ELR (cell line): ENCODE data around the gene SAXO1.
"Not testable (repeated sequence)": the region's sequence is repeated elsewhere in the genome, so short reads cannot be mapped to it uniquely, and the experiment has no call there.

Experiments used
- DNase-seq: peaks from one replicate; pipeline ENCODE4 v3.0.0-alpha.2; 2015; ENCODE audit warnings: low read depth

The SAXO1 gene

DNA sequence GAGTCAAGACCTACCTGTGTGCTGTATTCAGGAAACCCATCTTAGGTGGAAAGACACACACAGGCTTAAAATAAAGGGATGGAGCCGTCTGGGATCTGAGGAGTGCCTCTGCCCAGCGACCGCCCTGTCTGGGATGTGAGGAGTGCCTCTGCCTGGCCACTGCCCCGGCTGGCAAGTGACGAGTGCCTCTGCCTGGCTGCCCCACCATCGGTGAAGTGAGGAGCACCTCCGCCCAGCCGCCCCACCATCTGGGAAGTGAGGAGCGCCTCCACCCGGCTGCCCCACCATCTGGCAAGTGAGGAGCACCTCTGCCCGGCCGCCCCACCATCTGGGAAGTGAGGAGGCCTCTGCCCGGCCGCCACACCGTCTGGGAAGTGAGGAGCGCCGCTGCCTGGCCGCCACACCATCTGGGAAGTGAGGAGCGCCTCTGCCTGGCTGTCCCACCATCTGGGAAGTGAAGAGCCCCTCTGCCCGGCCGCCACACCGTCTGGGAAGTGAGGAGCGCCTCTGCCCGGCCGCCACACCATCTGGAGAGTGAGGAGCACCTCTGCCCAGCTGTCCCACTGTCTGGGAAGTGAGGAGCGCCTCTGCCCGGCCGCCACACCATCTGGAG lies 33.7 kb downstream of the SAXO1 start:
- DNase-seq: no peak

GRCh38 chr9:18997151-18997550 lies 35.9 kb downstream of the SAXO1 start:
- no peak for DNase-seq

DNA sequence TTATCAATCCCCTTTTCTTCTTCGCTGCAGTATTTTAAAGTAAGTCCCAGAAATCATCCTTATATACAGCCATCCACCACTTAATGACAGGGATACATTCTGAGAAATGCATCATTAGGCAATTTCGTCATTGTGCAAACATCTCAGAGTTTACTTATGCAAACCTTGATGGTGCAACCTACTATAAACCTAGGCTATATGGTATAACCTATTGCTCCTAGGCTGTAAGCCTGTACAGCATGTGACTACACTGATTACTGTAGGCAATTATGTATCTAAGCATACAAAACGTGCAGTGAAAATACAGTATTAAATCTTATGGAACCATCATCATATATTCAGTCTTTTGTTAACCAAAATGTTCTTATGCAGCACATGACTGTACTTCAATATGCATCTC lies 36.8 kb downstream of the SAXO1 start:
- DNase-seq: no peak

GRCh38 chr9:18994263-18994916 lies 38.6 kb downstream of the SAXO1 start:
- no peak for DNase-seq

GRCh38 chr9:18991197-18991596 lies 41.8 kb downstream of the SAXO1 start:
- not testable (repeated sequence) for DNase-seq

- DNase-seq: no peak
These were observed 42.5 kb downstream of the SAXO1 start for GRCh38 chr9:18990494-18990893.

DNA sequence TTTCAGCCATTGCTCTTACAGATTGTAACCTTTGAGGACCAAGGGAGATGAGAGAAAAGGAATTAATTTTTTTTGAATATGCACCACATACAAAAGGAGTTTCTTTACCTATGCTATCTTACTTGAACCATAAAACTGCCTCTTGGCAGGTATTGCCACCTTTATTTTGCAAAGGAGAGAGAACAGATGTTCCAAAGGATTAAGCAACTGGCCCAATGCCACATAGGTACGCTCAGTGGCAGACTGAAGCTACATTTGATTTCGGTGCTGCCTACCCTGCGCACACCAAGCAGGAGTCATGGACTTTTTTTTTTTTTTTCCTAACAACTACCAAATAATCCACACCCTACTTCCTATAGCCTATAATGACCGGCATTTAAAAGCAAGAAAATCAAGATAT lies 43.1 kb downstream of the SAXO1 start:
- no peak for DNase-seq

GRCh38 chr9:18989097-18989496 lies 43.9 kb downstream of the SAXO1 start:
- no peak for DNase-seq

- no peak for DNase-seq
These were observed 45.0 kb downstream of the SAXO1 start for GRCh38 chr9:18988003-18988402.

- no peak for DNase-seq
These were observed 47.0 kb downstream of the SAXO1 start for GRCh38 chr9:18985996-18986395.

DNA sequence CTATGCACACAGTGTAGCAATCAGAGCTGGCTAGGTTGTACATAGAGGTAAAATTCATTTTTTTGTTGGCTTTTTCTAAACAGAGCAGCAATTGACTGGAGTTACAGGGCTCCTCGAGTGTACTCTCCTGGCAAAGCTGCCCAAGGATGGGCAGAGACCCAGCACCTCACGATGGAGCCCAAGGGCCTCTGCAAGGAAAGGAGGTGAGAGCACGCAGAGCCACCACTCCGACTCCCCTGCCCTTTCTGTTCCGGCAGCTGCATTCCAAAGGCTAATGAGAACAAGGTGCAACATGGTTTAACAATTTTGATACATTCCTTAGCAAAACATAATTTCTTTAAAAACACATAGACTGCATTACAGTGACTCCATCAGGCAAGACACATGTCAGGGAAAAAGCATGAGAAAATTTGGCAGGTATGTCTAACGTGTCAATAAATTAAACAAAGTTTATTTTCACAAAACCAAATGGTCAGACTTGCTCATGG lies 47.5 kb downstream of the SAXO1 start:
- no peak for DNase-seq

DNA sequence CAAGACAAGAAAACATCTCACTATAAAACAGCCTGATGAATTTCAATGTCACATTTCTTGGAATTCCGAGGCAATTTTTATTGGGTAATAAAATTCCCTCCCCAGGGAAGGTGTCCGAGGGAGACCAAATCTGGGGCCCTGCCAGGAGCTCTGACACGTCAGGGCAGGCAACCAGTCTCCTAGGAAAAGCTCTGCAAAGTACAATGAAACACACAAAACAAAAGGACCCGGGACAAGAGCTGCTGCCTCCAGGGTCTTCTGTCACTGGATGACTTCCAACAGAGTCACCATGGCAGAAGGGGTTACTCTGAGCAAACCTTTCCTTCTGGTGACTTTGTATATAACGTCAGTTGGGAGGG lies 50.8 kb downstream of the SAXO1 start:
- no peak for DNase-seq

DNA sequence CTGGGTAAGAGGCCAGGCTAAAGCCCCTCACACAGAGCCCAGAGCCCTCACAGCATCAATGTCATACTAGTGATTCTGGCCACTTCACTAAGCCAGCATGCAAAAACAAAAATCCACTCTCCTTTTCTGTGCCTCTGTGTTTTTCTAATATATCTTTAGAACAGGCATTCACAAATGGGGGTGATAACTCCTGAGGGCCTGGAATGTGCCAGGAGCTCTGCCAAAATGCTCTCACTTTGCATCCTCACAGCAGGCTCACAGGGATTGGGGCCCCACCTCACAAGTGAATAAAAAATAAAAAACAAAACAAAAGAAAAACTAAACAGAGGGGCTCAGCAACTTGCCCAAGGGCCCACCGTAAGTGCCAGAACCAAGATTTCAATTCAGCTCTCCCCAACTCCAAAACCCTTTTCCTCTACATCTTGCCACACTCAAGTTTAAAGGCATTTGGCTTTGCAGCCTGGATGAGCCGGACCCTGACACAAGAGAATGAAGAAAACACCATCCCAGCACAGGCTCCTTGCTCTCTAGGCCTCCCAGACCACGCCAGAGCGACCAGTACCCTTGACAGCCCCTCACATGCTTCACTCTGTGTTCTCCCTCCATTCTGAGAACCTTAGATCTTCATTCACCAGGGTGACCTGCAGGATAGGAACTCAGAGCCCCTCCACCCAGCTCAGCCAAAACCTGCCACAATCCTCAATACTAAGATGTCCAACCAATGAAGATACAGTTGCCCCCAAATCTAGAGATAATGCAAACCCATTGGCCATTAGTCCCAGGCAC lies 51.3 kb downstream of the SAXO1 start:
- DNase-seq: no peak

DNA sequence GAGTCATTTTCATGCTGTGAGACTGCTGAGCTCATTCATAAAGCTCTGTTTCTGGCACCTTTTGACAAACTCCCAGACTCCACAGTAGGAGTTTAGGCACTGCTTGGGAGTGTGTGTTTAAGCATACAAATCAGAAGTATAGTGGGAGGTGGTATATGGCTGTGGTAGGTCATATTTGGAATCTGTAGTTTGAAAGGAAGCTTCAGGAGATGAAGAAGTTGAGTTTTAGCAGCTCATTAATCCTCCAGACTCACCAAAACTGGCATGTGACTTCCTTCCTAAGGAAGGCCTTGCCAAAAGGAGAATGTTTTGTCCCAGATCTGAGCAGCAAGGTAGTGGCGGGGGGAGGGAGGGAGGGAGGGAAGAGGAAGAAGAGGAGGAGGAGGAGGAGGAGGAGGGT lies 52.8 kb downstream of the SAXO1 start:
- no peak for DNase-seq

- DNase-seq: peak; percentile 81
These were observed 53.6 kb downstream of the SAXO1 start for GRCh38 chr9:18979367-18979766.

- no peak for DNase-seq
These were observed 54.8 kb downstream of the SAXO1 start for GRCh38 chr9:18978188-18978587.

GRCh38 chr9:18976709-18977531 lies 56.1 kb downstream of the SAXO1 start:
- DNase-seq: peak; percentile 94

- no peak for DNase-seq
These were observed 56.7 kb downstream of the SAXO1 start for GRCh38 chr9:18976221-18976708.

- DNase-seq: no peak
These were observed 59.7 kb downstream of the SAXO1 start for GRCh38 chr9:18973348-18973747.

DNA sequence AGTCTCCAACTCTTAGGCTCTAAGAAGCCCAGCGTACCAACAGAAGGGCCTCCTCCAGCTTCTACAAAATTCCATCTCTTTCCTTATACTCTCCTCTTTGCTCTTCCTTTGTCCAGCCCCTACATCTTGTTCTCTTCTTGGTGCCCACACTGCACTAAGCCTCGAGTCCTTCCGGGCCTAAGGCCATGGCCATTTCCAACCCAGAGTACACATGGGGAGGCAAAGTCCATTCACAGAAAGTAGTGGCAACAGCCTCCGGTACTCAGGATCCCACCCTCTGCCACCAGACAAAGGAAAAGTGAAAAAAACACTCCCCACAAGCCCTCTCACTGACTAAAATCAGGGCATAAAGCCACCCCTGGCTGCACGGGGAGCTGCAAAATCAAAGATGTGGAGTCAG lies 60.3 kb downstream of the SAXO1 start:
- no peak for DNase-seq

GRCh38 chr9:18971909-18972308 lies 61.1 kb downstream of the SAXO1 start:
- no peak for DNase-seq

GRCh38 chr9:18971404-18971803 lies 61.6 kb downstream of the SAXO1 start:
- DNase-seq: no peak
